Tibial nerve (tissue), 4 donors: ENCODE data around the gene ANO1.

ENCODE experiments used
- CTCF ChIP-seq, 5 experiments: fragments of 200-600 bp in 3 of 5; fragments of 450-650 bp in 2 of 5; sonication (generic) in 3 of 5; IDR thresholded peaks; one replicate each; pipeline ENCODE4 v1.5.1; 2016 to 2019; ENCODE audit warnings: antibody characterized with exemption in 5 of 5, mild to moderate bottlenecking in 3 of 5, moderate library complexity in 2 of 5
- EP300 ChIP-seq, 2 donors: sonication (generic); formaldehyde crosslinking; IDR thresholded peaks; one replicate each; pipeline ENCODE4 v1.6.1; 2017; ENCODE audit warnings: antibody characterized with exemption in 2 of 2, mild to moderate bottlenecking in 1 of 2
- POLR2A ChIP-seq, 2 donors: fragments of 450-650 bp; IDR thresholded peaks; one replicate each; pipeline ENCODE4 v1.6.1; 2017; ENCODE audit warnings: antibody characterized with exemption in 2 of 2, mild to moderate bottlenecking in 2 of 2, moderate library complexity in 2 of 2

- TF ChIP-seq POLR2A (IDR thresholded peaks at IDR 0.05): no peak
- no peak for TF ChIP-seq CTCF (IDR thresholded peaks at IDR 0.05)
- TF ChIP-seq EP300 (IDR thresholded peaks at IDR 0.05): no peak
These were observed 20.8 kb downstream of the ANO1 start for GRCh38 chr11:70098936-70099335.
